Breast epithelium (tissue), 4 donors: Measurements from ENCODE around the gene NCDN. TPM values are rescaled to one million over a fixed set of nuclear protein-coding genes. Genes with fewer than 3 reads are reported as not detected.
A peak's percentile ranks its signal among the peaks of the same experiment; 100 is the strongest.

Experiments
- DNase-seq, 2 donors: peaks; one replicate each; pipeline ENCODE4 v3.0.0-alpha.2; 2019; ENCODE audit warnings: low spot score in 2 of 2
- H3K27ac ChIP-seq, 2 donors: fragments of 200-600 bp; sonication (generic) in 1 of 2; one replicate each; pipeline ENCODE4 v1.5.1; 2016 to 2019; ENCODE audit warnings: mild to moderate bottlenecking in 1 of 2
- H3K27me3 ChIP-seq, 2 donors: fragments of 200-600 bp; sonication (generic) in 1 of 2; one replicate each; pipeline versions ENCODE4 v1.5.1 to v1.6.0; 2017 to 2019; ENCODE audit warnings: control low read depth in 1 of 2, mild to moderate bottlenecking in 1 of 2
- H3K36me3 ChIP-seq: fragments of 200-600 bp; one replicate; pipeline ENCODE4 v1.5.1; 2019
- H3K4me1 ChIP-seq, 2 donors: fragments of 200-600 bp; sonication (generic); one replicate each; pipeline ENCODE4 v1.5.1; 2016 to 2019; ENCODE audit warnings: control low read depth in 1 of 2
- H3K4me3 ChIP-seq, 3 donors: fragments of 200-600 bp; sonication (generic); 1 replicate in 2 of 3; 2 replicates in 1 of 3; pipeline ENCODE4 v1.5.1; 2016 to 2019; ENCODE audit warnings: mild to moderate bottlenecking in 3 of 3, moderate library complexity in 2 of 3
- H3K9me3 ChIP-seq, 2 donors: fragments of 200-600 bp; sonication (generic) in 1 of 2; one replicate each; pipeline ENCODE4 v1.5.1; 2016 to 2019; ENCODE audit warnings: control low read depth in 1 of 2
- CTCF ChIP-seq, 3 donors: fragments of 450-650 bp; IDR thresholded peaks; one replicate each; pipeline ENCODE4 v1.5.1; 2016 to 2017; ENCODE audit warnings: antibody characterized with exemption in 3 of 3, mild to moderate bottlenecking in 3 of 3, moderate library complexity in 3 of 3
- POLR2A ChIP-seq: fragments of 450-650 bp; IDR thresholded peaks from one replicate; pipeline ENCODE4 v1.6.1; 2016; ENCODE audit warnings: antibody characterized with exemption, mild to moderate bottlenecking, moderate library complexity
- POLR2AphosphoS5 ChIP-seq, 3 donors: sonication (generic); formaldehyde crosslinking; IDR thresholded peaks; one replicate each; pipeline ENCODE4 v1.6.1; 2017; ENCODE audit warnings: antibody characterized with exemption in 3 of 3
- intact Hi-C: fragments of 100-400 bp; cut with DNase I; formaldehyde crosslinking; loops from one replicate; pipeline ENCODE4 v1.15.1; 2023; ENCODE audit warnings: low total_unique reads
- total RNA-seq, 3 donors: library from RNA; depleted of rRNA; stranded (reverse); fragments of >200 nt; gene quantifications; one replicate each; pipeline ENCODE4 v1.1.0, GENCODE V29; 2016

The NCDN gene
- total RNA-seq, 3 donors from 2014 or later: 9.9 to 22.3 (median 16.2) TPM

GRCh38 chr1:35573198-35574124 lies 15.9 kb downstream of the NCDN start, which contains the start of gene TFAP2E:
Gene TFAP2E, plus strand, starts transcription at chr1:35573314. Its CDS starts 264 bp downstream, at chr1:35573578.
- Histone ChIP-seq H3K9me3 (no peaks in the 10 kb centered on the region), H3K4me3 (peak within 1 kb of the TSS; percentile 31 to 78 (median 59)), H3K4me1 (no peaks in the 10 kb centered on the region), H3K36me3 (no peaks in the 10 kb centered on the region), H3K27ac (no peak within 1 kb of the TSS), H3K27me3 (no peaks in the 10 kb centered on the region)
- intact Hi-C loops: loop anchor here (5.0 kb wide), 1 partner anchor 154 kb away; no protein-coding TSS in a partner anchor
- no peak for TF ChIP-seq POLR2AphosphoS5 (IDR thresholded peaks at IDR 0.05)
- TF ChIP-seq CTCF (IDR thresholded peaks at IDR 0.05): no peak
- TF ChIP-seq POLR2A: no peak
- DNase-seq: no peak

GRCh38 chr1:35574125-35574654 lies 16.6 kb downstream of the NCDN start:
- DNase-seq: peak in 1 of 2 donors; percentile 42
- TF ChIP-seq CTCF (IDR thresholded peaks at IDR 0.05): no peak
- TF ChIP-seq POLR2A: no peak
- TF ChIP-seq POLR2AphosphoS5 (IDR thresholded peaks at IDR 0.05): no peak
- no peaks in the 10 kb centered on the region for H3K36me3 ChIP-seq
- peak overlapping the region in 1 of 3 donors; percentile 78 for H3K4me3 ChIP-seq
- intact Hi-C loops: loop anchor here (5.0 kb wide), 1 partner anchor 153 kb away; no protein-coding TSS in a partner anchor
- no peak overlapping the region for H3K27ac ChIP-seq
- no peaks in the 10 kb centered on the region for H3K27me3 ChIP-seq
- no peaks in the 10 kb centered on the region for H3K9me3 ChIP-seq
- H3K4me1 ChIP-seq: no peaks in the 10 kb centered on the region

DNA sequence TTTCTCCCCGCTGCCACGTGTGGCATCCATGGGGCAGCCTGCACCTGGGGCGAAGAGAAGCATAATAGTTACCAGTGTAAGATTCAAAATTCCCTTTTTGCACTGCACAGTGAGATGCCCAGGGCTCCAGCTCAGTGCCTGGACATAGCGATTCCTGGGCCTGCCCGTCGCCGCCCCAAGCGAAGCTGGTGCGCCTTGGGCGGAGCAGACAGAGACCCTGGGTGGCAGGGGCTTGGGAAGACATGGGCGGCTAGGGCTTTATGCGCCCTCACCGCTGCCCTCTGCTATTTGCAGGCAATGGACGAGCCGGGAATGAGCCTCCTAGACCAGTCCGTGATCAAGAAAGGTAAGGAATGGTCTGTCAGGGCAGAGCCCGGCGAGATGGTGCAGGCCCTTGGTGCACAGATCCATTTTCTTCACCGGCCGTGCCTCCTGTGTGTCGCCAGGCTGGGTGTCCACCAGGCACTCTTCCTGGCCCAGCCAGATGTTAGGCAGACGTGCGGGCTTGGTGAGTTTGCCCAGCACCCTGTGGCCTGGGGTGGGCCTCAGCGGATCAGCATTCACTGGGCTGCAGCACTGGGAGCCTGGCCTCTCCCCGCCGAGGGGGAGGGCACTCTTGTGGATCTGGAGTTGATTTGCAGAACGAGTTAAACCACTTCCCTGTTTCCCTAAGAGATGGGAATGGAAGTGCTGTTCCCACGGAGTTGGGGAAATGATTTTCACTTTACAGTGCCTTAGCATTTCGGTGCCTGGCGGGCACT lies 17.2 kb downstream of the NCDN start:
- DNase-seq: peak in 1 of 2 donors; percentile 37
- Histone ChIP-seq H3K27ac (no peak overlapping the region), H3K4me3 (no peak overlapping the region), H3K36me3 (no peaks in the 10 kb centered on the region), H3K9me3 (no peaks in the 10 kb centered on the region), H3K27me3 (no peaks in the 10 kb centered on the region), H3K4me1 (no peaks in the 10 kb centered on the region)
- no peak for TF ChIP-seq CTCF (IDR thresholded peaks at IDR 0.05)
- no peak for TF ChIP-seq POLR2A
- no peak for TF ChIP-seq POLR2AphosphoS5 (IDR thresholded peaks at IDR 0.05)
- intact Hi-C loops: loop anchor here (5.0 kb wide), 1 partner anchor 152 kb away; no protein-coding TSS in a partner anchor

GRCh38 chr1:35575416-35575958 lies 17.9 kb downstream of the NCDN start:
- TF ChIP-seq POLR2AphosphoS5 (IDR thresholded peaks at IDR 0.05) (no peak), POLR2A (no peak)
- Histone ChIP-seq H3K27me3 (no peaks in the 10 kb centered on the region), H3K9me3 (no peaks in the 10 kb centered on the region), H3K4me3 (no peak overlapping the region), H3K36me3 (no peaks in the 10 kb centered on the region), H3K27ac (no peak overlapping the region), H3K4me1 (no peaks in the 10 kb centered on the region)
- intact Hi-C loops: no loop called here
- peak in 1 of 2 donors; percentile 22 for DNase-seq
